HG03442 (cell line): ENCODE data around the gene SEC61A1.

Source experiments
- ATAC-seq: cut with Tn5 transposase; IDR thresholded peaks from one replicate; pipeline ENCODE4 v1.9.1; 2021; ENCODE audit warnings: mild to moderate bottlenecking, moderate library complexity; ENCODE audit not compliant: unreplicated experiment

SEC61A1 gene

DNA sequence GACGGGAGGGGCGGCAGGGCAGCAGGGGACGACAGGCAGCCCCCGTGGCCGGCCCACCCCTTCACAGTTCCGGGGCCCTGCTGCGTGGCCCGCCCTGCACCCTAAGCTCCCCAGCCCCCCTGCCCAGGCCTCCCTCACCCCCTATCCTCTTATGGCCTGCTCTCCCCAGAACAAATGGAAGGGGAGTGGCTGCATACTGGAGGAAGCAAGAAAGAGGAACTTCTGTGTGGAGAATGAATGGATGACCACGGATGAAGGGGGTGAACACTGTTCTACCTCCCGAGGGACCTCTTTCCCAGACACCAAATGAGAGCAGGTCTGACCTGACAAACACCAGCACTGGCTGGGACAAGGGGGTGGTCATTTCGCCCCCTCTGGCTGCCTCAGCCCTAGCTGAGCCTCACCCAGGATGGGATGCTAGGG, 25.0 kb downstream of the SEC61A1 start:
- ATAC-seq: no peak

DNA sequence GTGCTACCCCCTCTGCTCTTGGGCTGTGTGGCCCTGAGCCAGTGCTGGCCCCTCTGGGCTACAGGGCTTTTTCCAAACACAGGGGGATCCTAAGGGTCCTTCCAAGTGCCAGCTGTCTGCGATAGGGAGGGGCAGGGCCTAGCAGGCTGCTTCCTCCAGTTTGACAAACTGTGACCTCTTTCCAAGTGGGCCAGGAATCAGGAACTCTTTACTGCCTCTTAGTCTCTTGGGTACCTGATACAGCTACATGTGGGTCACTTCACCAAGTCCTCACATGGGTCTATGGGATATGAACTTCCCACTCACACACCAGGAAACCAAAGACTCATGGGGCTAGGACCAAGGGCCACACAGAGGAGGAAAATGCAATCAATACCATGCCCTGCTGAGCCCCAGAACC, 25.4 kb downstream of the SEC61A1 start:
- ATAC-seq: no peak

GRCh38 chr3:128078322-128078721, 26.1 kb downstream of the SEC61A1 start:
- no peak for ATAC-seq

- ATAC-seq: no peak
Measured at GRCh38 chr3:128078875-128079274, 26.6 kb downstream of the SEC61A1 start.

DNA sequence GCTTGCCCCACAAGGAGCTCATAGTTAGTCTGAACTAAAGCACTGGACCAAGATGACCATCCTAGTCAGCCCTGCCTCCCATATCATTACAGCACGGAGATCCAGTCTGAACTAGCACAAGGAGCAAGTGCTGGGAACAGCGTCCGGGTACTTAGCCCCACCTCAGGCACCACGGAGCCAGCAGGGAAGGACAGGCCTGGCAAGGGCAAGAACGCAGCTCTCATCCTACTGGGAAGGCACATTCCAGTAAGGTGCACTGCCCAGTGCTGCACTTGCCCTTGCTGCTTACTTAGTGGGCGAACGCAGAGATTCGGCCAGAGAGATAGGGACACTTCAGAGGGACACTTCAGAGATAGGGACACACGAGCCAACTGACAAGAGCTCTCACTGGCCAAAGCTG, 27.6 kb downstream of the SEC61A1 start:
- no peak for ATAC-seq

DNA sequence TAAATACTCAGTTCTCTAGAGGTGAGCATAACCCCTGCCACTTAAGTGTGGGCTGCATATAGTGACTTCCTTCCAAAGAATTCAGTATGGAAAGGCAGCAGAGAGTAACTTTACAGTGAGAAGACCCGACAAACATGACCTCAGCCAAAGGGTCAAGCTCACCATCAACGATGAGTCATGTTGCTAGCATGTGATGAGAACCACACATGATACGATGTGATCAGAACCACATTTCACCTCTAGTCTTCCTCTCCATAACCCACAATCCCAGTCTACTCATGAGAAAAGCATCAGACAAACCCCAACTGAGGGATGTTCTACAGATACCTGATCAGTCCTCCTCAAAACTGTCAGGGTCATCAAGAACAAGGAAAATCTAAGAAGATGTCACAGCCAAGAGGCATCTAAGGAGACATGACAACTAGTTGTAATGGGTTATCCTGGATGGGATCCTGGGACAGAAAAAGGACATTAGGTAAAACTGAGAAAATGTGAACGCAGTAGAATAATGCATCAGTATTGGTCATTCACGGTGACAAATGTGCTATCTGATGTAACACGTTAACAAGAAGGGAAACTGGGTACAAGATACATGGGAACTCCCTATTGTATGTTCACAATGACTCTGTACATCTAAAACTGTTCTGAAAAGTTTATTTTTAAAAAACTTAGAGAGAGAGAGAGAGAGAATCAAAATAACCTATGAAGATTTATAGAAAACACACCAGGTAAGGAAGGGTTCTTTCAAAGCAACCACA, 28.3 kb downstream of the SEC61A1 start:
- ATAC-seq: no peak

DNA sequence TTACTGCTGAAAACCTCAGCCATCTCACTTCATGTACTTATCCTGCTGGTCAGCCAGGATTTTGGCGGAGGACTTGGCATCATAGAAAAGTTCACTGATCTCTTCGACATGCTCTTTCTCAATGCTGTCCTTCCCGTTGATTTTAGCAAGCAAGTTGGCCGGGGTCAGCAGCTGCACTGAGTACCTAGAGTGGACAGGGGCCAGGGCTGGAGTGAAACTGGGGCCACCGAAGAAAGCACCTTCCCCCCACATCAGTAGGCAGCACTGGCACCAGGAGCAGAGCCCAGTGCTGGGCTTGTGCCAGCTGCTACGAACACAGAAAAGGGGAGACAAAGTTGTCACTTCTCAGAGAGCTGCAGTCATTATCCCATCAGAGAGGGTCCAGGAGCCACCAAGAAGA, 29.0 kb downstream of the SEC61A1 start:
- no peak for ATAC-seq

GRCh38 chr3:128081846-128082245, 29.6 kb downstream of the SEC61A1 start:
- no peak for ATAC-seq

DNA sequence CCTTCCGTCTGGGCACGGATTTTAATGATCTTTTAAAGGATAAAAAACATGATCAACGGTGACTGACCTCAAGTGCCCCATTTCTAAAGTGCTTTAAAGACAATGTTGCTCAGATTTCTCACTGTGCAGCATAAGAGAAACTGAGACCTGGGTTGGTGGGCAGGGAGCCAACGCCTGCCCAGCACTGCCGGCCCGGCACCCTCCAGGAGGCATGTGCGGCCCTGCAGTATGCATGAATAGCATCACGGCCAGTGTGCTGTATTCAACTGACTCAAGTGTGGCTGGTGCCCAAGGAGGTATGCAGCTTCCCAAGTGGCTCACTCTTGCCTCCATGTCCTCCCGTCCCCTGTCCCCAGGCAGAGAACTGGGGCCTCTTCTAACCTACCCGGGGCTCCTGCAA, 30.3 kb downstream of the SEC61A1 start:
- no peak for ATAC-seq

- no peak for ATAC-seq
Measured at GRCh38 chr3:128083396-128083795, 31.2 kb downstream of the SEC61A1 start.

- no peak for ATAC-seq
Measured at GRCh38 chr3:128083980-128084674, 31.9 kb downstream of the SEC61A1 start.

DNA sequence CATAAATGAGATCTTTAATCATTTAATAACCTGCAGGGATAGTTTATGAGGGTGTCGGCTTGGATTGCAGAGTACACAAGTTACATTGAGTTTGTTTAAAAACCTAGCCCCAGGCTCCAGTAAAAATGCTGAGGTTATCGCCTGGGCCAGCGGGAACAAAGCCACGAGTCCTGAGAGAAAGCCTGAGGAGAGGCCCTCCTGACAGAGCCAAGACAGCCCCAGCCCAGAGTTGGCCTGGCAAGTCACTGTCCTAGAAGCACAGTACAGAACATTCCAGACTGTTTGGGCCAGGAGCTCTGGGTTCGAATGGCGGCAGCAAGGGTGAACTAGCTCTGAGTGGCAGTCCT, 32.4 kb downstream of the SEC61A1 start:
- no peak for ATAC-seq

DNA sequence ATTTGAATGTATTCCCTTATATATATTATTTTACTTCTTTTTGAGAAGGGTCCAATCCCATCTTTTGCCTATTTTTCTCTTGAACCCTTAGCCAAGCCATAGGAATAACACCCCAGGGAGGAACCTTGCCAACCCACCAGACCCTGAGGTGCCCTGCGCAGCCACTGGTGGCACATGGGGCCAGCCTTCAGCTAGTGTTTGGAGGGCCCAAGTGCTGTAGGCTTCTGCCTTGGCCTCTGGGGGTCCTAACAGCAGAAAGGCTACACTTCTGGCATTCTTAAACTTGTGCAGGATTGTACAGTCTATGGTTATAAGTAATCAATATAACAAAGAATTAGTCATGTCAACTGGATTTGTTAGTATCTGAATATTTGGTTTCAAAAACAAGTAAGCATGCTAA, 36.9 kb downstream of the SEC61A1 start:
- no peak for ATAC-seq

- no peak for ATAC-seq
Measured at GRCh38 chr3:128091586-128091985, 39.3 kb downstream of the SEC61A1 start.

DNA sequence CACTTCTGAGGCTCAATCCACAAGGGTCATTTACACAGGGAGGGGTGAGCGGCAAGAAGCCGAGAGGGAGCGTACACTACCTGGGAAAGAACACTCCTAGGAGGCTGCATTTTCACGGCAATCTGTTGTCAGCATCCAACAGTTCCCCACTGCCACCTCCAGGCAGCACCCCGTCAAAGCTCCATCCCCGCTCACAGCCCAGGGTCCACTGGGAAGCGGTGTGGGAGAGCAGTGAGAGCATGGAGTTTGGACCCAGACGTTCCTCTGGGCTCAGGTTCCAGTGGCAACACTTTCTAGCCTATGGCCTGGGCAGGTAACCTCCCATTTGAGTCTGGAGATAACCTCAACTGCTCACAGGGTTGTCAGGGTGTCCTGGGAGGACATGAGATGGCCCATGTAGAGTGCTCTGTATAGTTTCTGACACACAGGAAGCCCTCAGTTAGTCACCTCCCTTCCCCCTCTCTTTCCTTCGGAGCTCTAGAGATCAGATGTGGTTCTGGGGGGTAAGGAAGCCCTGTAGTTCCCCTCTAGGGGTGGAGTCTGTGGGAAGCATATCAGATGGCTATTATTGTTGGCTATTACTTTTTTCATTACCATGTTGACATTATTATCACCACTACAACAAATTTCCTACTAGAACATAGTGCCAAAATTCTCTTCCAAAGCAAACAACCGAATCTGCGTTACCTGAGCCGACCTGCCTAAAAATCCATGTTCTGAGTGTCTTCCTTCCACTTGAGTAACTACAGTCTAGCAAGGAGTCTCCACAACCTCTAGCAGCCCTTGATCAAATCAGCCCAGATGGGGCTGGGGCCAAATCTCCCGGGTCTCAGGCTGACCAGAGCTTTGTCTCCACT, 42.3 kb downstream of the SEC61A1 start:
- no peak for ATAC-seq

DNA sequence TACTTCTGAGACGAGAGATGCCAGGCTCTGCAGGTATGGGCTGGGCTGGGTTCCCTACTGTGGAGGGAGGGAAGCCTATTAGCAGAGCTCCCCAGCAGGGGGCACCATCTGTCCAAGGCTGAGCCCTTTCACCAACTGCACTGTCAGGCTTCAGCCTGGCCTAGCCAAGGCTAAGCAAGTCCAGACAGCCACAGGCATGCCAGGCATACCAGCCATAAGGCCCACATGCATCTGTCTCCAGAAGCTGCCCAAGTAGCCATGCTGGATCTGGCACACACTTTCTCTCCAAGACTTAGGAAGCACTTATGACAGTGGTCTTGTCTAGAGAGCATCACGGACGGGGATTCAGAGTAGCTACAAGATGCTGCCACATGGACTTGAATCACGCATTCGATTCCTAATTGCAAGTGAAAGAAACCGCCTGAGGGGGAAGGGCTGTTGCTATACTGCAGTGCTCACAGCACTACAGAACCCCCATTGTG, 43.0 kb downstream of the SEC61A1 start:
- peak; percentile 60 for ATAC-seq

DNA sequence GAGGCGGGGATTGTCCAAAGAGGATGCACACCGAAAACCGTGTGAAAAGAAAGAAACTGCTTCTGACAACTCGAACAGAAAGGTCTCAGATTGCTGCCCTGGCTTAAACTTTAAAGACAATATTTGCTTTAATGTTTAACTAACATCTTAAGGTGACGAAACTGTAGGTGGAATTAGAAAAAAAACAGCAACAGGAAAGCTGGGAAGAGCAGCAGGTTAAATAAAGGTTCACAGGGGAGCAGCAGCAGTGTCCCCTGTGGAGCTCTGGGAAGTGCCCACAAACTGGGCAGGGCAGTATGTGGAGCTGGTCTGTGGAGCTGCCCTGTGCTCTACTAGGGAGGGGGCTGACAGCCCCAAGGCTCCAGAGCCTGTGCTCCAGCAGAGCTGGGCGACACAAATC, 46.0 kb downstream of the SEC61A1 start:
- no peak for ATAC-seq

DNA sequence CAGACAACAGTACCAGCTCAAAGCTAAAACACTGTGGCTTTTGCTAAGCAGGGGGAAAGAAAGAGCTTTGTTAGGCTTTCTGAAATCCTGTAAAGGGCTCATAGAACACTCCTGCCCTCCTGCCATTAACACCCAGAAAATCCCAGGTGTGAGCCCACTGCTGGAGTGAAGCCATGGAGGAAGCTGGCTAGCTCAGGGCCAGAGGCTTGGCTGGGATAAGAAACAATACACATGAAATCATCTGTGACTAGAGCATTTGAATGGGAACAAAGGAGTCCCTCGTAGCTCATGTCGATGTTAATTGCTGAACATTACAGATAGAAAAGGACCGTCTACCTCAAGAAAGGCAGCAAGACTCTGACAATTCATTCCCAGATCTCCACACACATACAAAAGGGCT, 47.9 kb downstream of the SEC61A1 start:
- no peak for ATAC-seq

GRCh38 chr3:128100638-128101037, 48.4 kb downstream of the SEC61A1 start:
- ATAC-seq: no peak

DNA sequence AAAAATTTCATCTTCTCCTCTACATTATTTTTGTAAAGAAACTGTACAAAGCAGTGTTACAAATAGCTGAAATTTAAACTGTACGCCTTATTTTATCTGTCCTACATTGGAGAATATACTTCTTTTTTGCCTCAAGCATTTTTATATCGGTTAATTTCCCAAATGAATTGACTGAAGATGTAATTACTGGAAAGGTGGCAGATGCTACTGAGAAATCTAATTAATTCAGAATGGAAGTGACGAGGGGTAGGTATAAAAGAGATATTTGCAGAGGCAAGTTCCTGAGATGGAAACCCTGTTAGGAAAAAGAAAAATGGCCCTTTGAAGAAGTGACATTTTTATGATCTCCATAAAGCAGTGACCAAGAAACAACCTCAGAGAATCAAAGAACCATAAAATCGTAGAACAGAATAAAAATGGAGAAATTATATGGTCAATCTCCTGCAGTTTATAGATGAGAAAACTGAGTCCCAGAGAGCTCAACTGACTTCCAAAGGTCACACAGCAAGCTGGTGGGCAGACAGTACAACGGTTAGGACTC, 51.0 kb downstream of the SEC61A1 start:
- no peak for ATAC-seq

GRCh38 chr3:128107834-128108233, 55.6 kb downstream of the SEC61A1 start:
- ATAC-seq: no peak
